COR-L47 (cell line): Measurements from ENCODE around the gene MTMR10.
A peak's percentile ranks its signal among the peaks of the same experiment; 100 is the strongest.

ENCODE experiments used
- DNase-seq: peaks from one replicate; lab custom pipeline; 2025; lab: John Stamatoyannopoulos, UW

The MTMR10 gene

GRCh38 chr15:30919877-30920550, 71.4 kb downstream of the MTMR10 start:
- no peak for DNase-seq

DNA sequence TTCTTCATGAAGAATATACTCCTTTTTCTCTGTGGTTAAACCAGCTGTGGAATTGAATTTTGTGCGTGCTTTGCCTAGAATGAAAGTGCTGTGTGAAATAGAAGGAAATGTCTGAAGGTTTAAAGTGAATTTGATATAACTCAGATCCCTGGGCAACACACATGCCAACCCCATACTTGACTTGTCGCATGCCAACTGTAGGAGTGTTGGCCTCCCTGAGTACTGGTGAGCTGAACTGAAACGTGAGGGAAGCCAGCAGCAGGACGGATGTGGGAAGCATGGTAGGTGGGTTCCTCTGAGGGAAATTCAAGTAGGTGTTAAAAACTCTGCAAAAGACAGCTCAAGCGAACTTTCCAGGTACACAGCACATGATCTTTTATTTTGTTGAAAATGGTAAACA, 73.1 kb downstream of the MTMR10 start:
- no peak for DNase-seq

DNA sequence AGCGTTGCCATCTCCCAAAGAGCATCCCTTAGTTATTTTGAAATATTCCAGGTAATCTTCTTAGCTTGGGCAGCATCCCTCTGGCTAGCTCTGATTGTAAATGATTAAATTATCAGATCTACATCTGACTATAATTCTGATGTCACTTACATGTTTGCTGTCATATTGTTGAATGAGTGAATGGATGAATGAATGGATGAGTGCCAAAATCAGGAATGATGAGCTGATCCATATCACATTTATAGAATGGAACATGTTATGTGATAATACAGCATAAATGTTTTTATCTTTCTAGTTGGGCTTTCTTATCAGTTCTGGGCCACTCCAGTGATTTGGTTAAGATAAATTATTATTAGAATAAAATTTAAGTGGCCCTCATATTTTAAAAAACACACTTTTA, 73.8 kb downstream of the MTMR10 start:
- DNase-seq, result no peak

- DNase-seq, result no peak
Measured at GRCh38 chr15:30917013-30917412, 74.4 kb downstream of the MTMR10 start.

GRCh38 chr15:30913761-30914160, 77.7 kb downstream of the MTMR10 start:
- no peak for DNase-seq

DNA sequence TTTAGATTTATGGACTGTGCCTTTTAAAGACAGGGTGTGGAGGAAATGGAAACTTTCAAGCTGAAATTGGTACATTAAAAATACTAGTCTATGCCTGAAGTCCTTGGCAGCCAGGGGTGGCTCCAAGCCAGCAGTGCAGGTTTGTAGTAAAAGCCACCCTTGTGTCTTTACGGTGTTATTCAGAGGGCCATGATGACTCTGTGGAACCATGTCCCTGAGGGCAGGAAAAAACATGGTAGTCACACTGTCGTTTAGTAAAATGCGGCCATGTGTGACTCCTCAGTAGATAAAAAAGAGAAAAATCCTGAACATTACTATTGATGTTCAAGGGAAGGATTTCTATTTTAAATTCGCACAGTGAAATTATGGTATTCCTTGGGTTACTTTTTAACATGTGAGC, 85.1 kb downstream of the MTMR10 start:
- DNase-seq, result no peak

DNA sequence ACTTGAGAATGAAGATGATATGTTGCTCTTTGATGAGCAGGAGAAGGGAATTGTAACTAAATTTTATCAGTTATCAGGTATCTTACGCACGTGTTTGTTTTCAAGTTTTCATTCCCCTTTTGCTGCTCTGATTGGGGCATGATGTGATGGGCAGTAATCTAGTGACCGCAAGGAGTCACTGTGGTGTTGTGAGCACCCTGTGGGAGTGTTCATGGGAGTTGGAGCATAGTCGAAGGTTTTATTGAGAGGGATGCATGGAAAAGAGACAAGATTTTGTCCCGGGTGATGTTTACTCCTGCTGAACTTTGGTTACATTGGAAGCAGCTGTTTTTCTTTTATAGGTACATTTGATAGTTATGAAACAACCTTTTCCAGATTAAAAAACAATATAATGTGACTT, 85.6 kb downstream of the MTMR10 start:
- no peak for DNase-seq

DNA sequence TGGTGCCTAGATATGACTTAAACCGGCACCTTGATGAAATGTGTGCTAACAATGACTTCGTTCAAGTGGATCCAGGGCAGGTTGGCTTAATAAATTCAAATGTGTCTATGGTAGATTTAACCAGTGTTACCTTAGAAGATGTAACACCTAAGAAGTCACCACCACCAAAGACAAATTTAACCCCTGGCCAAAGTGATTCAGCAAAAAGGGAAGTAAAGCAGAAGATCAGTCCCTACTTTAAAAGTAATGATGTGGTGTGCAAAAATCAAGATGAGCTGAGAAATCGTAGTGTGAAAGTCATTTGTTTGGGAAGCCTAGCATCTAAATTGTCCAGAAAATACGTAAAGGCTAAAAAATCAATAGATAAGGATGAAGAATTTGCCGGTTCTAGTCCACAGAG, 86.6 kb downstream of the MTMR10 start:
- no peak for DNase-seq

- DNase-seq, result peak; percentile 87
Measured at GRCh38 chr15:30903497-30904187, 87.8 kb downstream of the MTMR10 start, which contains the start of gene FAN1. TSS of gene FAN1 (plus strand) at chr15:30903915. CDS start at chr15:30904664, 749 bp downstream.

DNA sequence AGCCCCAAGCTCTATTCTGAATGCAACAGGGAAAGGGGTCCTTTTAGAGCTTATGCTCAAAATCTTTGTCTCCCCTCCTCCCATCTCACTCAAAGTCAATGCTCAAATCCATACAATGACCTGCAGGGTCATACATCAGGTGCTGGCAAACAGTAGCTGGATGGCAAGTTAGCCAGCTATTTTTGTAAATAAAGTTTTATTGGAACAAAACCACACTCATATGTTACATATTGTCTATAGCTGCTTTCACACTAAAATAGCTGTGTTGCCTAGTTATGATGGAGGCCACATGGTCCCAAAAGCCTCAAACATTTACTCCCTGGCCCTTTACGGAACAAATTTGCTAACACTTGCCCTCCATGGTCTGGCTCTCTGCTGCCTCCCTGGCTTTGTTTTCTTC, 89.5 kb downstream of the MTMR10 start:
- no peak for DNase-seq

GRCh38 chr15:30896211-30896606, 95.2 kb downstream of the MTMR10 start:
- no peak for DNase-seq

GRCh38 chr15:30895461-30896210, 95.8 kb downstream of the MTMR10 start:
- no peak for DNase-seq

DNA sequence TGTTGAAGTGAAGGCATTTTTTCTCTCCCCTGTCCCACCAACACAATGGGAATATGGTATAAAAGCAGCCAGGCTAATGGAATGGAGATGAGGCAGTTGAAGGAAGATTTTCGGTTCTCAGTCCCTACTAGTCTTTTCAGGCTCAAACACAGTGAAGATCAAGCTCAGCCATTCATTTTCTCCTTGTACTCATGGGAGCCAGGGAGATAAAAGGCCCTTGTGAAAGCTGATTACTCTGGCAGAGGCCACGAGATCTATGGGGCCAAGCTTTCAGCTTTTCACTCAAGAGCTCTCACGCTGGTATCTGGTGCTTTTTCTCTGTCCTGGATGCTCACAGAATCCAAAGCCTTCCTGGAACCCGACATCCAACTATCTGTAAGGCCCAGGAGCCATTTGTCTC, 102.2 kb downstream of the MTMR10 start:
- DNase-seq, result no peak
